ENCODE results near the gene TRIO. TPM values are rescaled to one million over a fixed set of nuclear protein-coding genes. Genes with fewer than 3 reads are reported as not detected.

The TRIO gene
- total RNA-seq, 4 donors from 2014 or later: 21.2 to 105 (median 47.6) TPM

- TF ChIP-seq CTCF (IDR thresholded peaks at IDR 0.05): no peak
- TF ChIP-seq POLR2A (IDR thresholded peaks at IDR 0.05): no peak
- WGBS, 2 donors: 84% methylated on average over 6 of the region's 6 CpGs
- intact Hi-C loops (cut with DNase I): no loop called here
- no peaks in the 10 kb centered on the region for H3K27me3 ChIP-seq
- H3K9me3 ChIP-seq: no peaks in the 10 kb centered on the region
- no peaks in the 10 kb centered on the region for H3K36me3 ChIP-seq
- H3K4me1 ChIP-seq: peaks cover 0 to 25% (median 9%) of the 10 kb centered on the region in 3 donors
- DNase-seq: no peak
- H3K27ac ChIP-seq: no peak overlapping the region
- no peak overlapping the region for H3K4me3 ChIP-seq
Observed at GRCh38 chr5:14244721-14245120, 101.6 kb downstream of the TRIO start.

DNA sequence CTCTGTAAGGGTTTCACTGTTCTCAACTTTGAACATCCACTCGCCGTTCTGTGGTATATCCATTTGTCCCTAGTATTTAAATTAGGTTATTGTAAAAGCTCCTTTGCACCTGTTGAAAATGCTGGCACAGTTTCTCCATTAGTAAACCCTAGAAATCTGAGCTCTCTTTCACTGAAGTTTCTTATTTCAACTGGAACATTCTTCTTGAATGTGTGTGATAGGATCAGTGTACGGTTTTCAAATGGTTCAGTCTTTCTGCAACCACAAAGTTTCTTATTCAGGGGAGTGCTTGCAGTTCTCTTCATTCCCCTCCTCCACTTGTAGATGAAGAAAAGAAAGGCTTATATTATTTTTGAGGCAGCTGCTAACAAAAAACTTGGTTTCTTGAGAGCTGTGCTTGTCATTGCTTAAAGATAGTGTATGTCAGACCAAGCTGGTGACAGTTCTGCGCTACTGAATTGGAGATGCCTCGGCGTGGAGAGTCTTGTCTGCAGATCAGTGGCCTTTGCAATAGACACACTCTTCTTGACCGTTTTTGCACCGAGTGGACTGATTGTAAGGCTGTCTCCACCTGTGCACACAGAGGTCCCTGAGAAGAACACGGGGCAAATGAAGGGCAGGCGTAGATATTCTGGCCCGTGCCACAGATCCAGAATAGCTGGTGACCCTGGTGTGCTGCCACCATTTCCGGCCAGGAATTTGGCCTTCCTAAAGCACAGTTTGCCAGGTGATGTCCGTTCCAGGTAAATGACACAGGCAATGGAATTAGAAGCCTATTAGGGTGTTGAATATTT is 102.2 kb downstream of the TRIO start:
- DNase-seq: no peak
- intact Hi-C loops (cut with DNase I): no loop called here
- H3K27ac ChIP-seq: no peak overlapping the region
- WGBS, 2 donors: 80% methylated on average over 12 to 13 of the region's 13 CpGs
- H3K4me1 ChIP-seq: peaks cover 0 to 25% (median 6%) of the 10 kb centered on the region in 3 donors
- no peaks in the 10 kb centered on the region for H3K36me3 ChIP-seq
- TF ChIP-seq POLR2A (IDR thresholded peaks at IDR 0.05) (no peak), CTCF (IDR thresholded peaks at IDR 0.05) (no peak)
- H3K27me3 ChIP-seq: no peaks in the 10 kb centered on the region
- no peaks in the 10 kb centered on the region for H3K9me3 ChIP-seq
- no peak overlapping the region for H3K4me3 ChIP-seq

GRCh38 chr5:14246350-14247053 is 103.4 kb downstream of the TRIO start:
- intact Hi-C loops (cut with DNase I): no loop called here
- DNase-seq: no peak
- H3K36me3 ChIP-seq: no peaks in the 10 kb centered on the region
- H3K9me3 ChIP-seq: no peaks in the 10 kb centered on the region
- no peak for TF ChIP-seq CTCF (IDR thresholded peaks at IDR 0.05)
- 84 to 88% methylated on average over 7 to 8 of the region's 9 CpGs for WGBS, 2 donors
- no peaks in the 10 kb centered on the region for H3K27me3 ChIP-seq
- H3K4me1 ChIP-seq: peaks cover 0 to 34% (median 5%) of the 10 kb centered on the region in 3 donors
- H3K4me3 ChIP-seq: no peak overlapping the region
- H3K27ac ChIP-seq: no peak overlapping the region

DNA sequence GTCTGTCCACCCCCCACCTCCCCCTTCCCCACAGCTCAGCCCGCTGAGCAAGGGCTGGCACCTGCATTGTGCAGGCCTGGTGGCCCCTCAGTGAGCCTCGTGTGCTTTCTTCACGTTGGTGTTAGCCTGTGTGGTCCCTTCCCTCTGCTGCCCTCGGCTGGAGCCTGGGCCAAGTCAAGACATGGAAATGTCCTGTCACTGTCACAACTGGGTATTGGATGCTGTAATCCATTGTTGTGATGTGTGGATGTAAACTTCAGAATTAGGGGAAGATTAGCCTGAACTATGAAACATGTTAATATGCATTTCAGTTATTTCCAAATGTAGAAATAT is 103.9 kb downstream of the TRIO start:
- 39 to 58% methylated on average over 2 to 3 of the region's 4 CpGs for WGBS, 2 donors
- Histone ChIP-seq H3K4me1 (peaks cover 0 to 36% (median 5%) of the 10 kb centered on the region in 3 donors), H3K9me3 (no peaks in the 10 kb centered on the region), H3K36me3 (no peaks in the 10 kb centered on the region), H3K4me3 (no peak overlapping the region), H3K27ac (no peak overlapping the region), H3K27me3 (no peaks in the 10 kb centered on the region)
- TF ChIP-seq POLR2A (IDR thresholded peaks at IDR 0.05) (no peak), CTCF (IDR thresholded peaks at IDR 0.05) (no peak)
- DNase-seq: no peak
- intact Hi-C loops (cut with DNase I): no loop called here
